ENCODE measurements around the gene KRT36.

Gene KRT36

DNA sequence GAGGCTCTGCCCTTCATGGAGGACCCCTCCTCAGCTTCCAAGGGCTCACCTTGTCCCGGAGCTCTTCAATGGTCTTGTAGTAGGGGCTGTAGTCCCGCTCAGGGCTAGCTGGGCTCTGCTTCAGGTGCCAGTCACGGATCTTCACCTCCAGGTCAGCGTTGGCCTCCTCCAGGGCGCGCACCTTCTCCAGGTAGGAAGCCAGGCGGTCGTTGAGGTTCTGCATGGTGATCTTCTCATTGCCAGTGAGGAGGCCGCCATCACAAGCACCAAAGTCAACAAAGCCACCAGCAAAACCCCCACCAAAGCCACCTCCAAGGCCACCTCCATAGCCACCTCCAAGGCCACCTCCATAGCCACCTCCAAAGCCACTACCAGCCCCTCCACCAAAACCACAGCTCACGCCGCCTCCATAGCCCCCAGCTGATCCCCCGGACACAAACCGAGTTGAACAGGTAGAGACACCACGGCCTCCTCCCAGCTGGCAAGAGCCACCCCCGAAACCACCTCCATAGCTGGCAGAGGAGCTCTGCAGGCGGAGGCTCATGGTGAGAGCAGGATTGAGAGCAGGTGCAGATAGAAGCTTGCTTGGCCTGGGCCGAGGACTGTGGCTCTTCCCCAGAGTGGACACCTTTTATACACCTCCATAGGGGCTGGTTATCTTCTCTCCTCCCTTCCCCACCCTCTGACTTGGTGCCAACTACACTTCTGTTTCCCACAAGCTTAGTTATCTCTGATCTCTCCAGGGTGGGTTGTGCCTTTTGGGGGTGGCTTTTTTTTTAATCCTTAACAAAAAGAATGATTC lies 15.5 kb upstream of the KRT36 start, which contains the start of gene KRT13:
Gene KRT13 (minus strand): TSS at position 606 of the 802 bp plus-strand sequence. CDS start 62 bp downstream, at position 544.
- no peak within 1 kb of the TSS for H3K27ac ChIP-seq
- TF ChIP-seq ZFX (IDR thresholded peaks at IDR 0.05) = no peak
- TF ChIP-seq CTCF (conservative IDR thresholded peaks at IDR 0.05) = no peak

DNA sequence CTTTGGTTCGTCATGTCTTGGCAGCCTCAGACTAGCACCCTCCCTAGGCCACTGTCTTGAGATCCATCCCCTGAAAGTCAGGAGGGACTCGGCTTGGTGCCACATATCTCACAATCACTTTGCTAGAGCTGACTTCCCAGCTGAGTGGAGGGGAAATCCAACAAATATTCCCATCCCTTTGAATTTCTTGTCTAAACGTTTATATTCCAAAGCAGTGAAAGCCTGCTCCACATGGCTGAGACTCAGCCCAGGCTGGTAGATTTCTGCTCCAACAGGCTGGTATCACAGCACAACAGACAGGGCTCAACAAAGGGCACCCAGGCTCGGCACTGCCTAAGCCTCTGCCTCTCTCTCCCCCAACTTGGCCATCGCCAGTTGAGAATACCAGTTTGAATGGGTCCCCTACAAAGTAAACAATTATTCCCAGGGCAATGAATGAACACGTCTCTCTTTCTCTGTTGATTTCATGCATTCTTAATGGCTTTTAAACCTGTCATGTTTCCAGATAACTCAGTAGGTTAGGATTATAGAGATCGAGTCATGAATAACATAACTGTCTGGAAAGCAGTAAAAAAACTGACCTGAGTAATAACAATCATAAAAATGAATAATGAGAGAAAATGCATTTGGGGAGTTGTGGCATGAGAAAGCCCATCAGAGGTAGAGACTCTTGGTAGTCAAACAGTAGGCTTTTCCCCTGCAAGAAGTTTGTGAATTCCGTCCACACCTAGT lies 14.7 kb upstream of the KRT36 start:
- no peak overlapping the region for H3K27ac ChIP-seq
- TF ChIP-seq CTCF (conservative IDR thresholded peaks at IDR 0.05) = no peak
- no peak for TF ChIP-seq ZFX (IDR thresholded peaks at IDR 0.05)

DNA sequence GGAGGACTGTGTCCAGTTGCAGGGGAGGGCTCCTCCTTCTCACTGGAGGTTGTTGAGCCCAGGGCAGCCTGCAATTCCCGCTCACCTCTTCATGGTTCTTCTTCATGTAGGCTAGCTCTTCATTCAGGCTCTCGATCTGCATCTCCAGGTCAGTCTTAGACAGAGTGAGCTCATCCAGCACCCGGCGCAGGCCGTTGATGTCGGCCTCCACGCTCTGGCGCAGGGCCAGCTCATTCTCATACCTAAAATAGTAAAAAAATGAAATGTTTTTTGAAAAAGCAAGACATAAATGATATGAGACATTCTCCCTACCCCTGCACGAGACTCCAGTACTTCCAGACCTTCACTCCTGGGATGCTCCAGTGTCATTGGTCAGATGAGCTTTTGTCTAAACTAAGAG lies 13.5 kb upstream of the KRT36 start:
- no peak for TF ChIP-seq ZFX (IDR thresholded peaks at IDR 0.05)
- TF ChIP-seq CTCF (conservative IDR thresholded peaks at IDR 0.05) = no peak
- H3K27ac ChIP-seq = no peak overlapping the region

DNA sequence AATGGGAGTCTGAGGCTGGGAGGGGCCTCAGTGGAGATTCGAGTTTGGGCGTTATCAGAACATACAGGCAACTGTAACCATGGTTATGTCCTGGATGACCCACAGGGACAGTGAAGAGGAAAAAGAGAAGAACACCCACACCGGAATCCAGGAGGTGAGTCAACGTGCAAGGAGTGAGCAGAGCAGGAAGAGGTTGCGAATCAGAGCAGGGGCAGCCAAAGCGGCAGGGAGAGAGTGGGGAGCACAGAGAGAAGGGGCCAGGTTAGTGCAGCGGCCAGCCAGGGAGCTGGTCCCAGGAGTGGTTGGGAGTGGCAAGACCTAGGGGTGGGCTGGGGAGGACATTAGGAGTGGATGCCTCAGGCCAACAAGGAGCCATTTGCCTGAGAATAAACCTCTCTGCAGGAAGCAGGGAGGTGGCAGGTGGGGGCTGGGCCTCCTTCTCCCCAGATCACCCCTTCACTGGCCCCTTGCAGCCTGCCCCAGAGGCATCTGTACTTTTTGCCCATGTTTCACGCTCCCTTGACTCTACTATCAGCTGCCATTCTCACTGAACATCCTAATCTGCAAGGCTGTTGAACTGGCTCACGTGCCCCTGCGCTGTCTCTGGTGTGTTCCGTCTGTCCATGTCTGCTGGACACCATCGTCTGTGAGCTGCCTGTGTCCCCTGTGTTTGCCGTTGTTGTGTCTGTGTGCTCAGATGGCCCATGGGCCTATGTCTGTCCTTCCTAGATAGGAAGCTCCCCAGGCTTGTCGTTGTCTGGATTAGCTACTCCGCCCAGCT lies 10.6 kb upstream of the KRT36 start:
- H3K27ac ChIP-seq = no peak overlapping the region
- TF ChIP-seq ZFX (IDR thresholded peaks at IDR 0.05) (no peak), CTCF (conservative IDR thresholded peaks at IDR 0.05) (no peak)

GRCh38 chr17:41499714-41500113 lies 10.0 kb upstream of the KRT36 start:
- no peak overlapping the region for H3K27ac ChIP-seq
- TF ChIP-seq ZFX (IDR thresholded peaks at IDR 0.05) (no peak), CTCF (conservative IDR thresholded peaks at IDR 0.05) (no peak)

GRCh38 chr17:41498276-41498675 lies 8.6 kb upstream of the KRT36 start:
- no peak for TF ChIP-seq CTCF (conservative IDR thresholded peaks at IDR 0.05)
- TF ChIP-seq ZFX (IDR thresholded peaks at IDR 0.05) = no peak
- no peak overlapping the region for H3K27ac ChIP-seq
